GM19397 (cell line): ENCODE results near the gene SLC25A53.
A peak's percentile ranks its signal among the peaks of the same experiment; 100 is the strongest.
"Not testable (repeated sequence)": the region's sequence is repeated elsewhere in the genome, so short reads cannot be mapped to it uniquely, and the experiment has no call there.

ENCODE experiments used
- ATAC-seq: cut with Tn5 transposase; IDR thresholded peaks from one replicate; pipeline ENCODE4 v1.9.1; 2021; ENCODE audit warnings: mild to moderate bottlenecking, moderate library complexity; ENCODE audit not compliant: unreplicated experiment

SLC25A53 gene

DNA sequence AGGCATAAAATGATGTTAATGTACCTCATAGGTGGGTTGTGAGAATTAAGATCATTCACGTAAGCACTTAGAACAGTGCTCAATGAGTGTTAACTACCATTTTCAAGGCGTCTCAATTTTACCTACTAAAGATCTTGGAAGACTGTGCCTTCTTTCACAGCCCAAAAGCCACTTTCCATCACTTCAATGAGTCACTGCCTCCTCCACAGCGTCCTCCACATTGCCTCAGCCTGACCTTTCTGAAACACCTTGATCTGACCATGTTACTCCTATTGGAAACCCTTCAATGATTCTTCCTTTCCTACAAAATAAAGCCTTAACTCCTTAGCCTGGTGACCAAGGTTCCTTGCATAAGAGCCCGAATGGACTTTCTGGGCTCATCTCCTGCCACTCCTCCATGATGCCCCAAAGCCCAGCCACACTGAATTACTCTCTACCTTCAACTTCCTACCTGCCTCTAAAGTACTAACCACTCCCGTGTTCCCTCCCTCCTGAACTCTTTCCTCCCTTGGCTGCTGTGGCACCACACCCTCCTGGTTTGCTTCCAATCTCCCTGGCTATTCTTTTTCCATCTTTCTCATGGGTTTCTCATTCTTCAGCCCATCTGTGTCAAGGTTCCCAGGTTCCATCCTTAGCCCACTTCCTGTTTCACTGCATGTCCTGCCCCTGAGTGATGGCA is 22.1 kb downstream of the SLC25A53 start:
- no peak for ATAC-seq

DNA sequence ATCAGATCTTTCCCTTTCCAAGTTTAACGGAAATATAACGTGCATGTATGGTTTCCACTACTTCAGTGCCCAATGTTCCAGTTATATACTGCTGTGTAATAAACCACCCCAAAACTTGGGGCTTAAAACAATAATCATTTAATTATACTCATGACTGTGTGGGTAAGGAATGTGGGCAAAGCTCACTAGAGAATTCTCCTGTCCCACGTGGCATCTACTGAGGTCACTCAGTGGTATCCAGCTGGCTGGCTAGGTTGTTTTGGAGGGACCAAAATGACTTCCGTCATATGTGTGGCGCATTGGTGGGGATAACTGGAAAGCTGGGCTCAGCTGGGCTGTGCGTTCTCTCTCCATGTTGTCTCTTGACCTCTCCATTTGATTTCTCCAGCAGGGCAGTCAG is 26.0 kb downstream of the SLC25A53 start:
- no peak for ATAC-seq

DNA sequence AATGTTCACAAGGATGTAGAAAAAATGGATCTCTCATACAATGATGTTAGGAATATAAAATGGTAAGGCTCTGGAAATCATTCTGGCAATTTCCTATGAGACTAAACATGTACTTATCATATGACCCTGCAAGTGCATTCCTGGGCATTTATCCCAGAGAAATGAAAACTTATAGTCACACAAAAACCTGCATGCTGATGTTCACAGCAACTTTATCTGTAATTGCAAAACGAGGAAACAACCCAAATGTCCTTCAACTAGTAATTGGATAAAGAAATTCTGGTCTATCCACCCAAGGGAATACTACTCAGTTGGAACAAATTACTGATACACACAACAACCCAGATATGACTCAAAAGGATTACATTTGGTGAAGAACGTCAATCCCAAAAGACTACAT is 30.0 kb downstream of the SLC25A53 start:
- no peak for ATAC-seq

- no peak for ATAC-seq
Observed at GRCh38 chrX:104122829-104123228, 34.0 kb downstream of the SLC25A53 start.

GRCh38 chrX:104118765-104119164 is 38.0 kb downstream of the SLC25A53 start:
- no peak for ATAC-seq

DNA sequence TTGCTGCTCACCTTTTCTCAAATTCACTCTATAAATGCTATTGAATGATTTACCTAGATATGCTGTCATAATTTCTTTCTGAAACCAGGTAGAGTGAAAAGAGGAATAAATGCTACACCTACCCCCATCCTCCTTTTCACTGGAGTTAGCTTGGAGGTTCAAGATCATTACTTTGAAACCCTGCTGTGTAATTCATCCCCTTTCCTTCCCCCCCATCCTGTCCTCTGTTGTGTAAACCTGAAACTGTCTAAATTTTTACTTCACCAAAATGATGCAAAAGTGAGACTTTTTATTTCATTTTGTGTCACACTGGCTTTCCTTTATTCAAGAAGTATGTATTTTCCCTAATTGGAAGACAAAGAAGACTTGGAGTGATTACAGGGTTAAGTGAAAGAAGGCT is 39.0 kb downstream of the SLC25A53 start:
- no peak for ATAC-seq

DNA sequence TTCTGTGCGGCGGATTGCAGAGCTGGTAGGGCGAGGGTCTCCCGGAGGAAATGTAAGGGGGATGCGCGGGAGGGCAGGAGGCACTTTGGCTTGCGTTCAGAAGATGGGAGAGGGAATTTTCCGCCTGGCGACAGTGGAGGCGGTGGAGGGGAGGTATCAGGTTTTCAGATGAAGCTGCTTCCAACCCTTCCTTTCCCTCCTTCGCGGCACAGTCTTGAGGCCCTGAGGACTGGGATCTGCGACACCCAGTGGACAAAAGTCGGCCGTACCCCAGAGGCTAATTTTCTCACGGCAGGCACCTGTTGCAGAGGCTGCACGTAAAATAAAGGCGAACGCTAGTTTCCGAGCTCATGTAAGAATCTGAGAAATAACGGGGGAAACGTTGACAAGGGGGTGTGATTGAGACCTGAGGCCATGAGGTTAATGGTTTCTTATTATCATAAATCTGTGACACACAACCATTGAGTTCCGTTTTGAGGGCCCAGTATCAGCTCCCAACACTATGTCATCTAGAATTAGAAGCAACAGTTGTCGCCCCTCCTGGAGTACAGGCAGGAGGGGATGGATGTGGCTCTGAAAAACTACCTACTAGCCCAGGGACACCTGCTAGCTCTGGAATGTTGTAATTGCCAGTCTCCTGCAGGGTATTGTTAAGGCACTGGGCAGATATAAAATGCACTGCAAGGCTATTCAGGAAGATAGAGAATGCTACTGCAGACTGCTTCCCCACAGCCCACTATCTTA is 43.4 kb downstream of the SLC25A53 start:
- ATAC-seq = peak; percentile 25

DNA sequence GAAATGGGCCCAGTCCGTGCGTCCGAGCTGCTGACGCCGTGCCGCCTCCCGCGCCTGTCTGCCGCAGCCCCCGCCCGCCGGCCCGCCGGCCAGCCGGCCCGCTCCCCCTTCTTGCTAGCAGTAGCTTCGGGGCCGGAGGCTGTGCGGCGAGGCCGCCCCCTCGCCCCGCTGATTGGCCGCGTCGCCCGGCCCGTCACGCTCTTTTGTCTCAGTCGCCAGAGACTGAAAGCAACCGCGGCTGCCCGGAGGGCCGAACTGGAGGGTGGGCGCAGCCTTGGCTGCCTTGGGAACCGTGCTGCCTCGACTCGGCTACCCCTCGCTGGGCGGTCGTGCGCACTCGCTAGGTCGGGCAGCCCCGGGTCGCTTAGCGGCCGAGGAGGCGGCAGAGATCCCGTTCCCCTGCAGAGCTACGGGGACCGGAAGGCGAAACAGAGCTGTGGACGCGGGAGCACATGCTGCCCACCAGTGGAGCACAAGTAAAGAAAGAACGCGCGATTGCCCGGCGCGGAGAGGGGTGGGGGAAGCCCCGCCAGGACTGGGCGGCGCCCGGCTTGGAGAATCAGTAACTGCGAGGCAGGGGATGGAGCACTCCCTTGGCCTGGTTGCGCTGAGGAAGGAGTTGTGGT is 44.4 kb downstream of the SLC25A53 start, which contains the start of gene ZCCHC18:
TSS of gene ZCCHC18 (plus strand) at position 198 of the 626 bp plus-strand sequence. CDS start 1,589 bp downstream, outside the sequence.
- peak; percentile 85 for ATAC-seq

DNA sequence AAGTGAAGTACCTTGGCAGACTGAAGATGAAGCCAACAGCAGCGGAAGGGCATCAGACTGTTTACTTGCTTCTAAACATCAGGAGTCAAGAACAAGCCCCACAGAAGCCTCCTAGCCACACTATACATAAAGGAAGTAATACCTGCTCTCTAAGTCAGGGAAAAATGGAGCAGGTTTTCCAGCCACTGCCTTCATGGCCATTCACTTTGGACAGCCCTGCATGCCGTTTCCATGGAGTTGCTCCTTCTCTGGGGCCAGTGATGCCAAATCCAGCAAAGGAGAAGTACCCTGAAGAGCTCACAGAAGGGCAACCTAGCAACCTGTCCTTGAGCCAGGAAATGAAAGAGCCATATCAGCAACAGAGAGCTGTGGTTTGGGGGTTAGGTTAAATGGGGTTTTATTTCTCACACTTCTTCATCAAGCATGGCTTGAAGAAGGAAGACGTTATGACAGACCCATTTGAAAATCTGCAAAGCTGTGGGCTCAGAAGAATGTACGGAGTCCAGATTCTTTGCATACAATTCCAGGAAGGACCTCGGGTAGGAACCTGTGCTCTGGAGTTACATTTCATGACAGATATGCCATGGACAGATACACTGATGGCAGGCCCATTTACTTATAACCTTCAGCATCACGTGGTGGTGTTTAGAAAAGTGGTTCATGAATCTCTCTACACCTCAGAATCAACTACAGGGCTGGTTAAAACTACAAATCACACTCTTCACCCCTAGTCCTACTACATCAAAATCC is 46.1 kb downstream of the SLC25A53 start:
- peak; percentile 34 for ATAC-seq

DNA sequence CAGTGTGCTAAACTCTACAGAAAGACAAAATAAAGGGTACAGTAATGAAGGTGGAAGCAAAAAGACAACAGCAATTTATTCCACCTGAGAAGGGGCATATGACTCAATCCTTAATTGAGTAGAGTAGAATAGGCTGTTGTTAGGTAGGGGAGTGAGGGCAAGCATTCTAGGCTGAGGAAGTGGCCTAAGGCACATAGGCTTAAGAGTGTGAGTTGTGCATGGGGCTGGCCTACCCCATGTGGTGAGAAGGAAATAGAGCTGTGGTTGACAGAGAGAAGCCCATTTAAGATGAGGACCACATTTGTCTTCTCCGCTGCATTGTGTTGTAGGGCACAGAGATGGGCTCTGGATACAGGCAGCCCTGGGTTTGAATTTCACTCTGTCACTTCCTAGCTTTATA is 47.9 kb downstream of the SLC25A53 start:
- no peak for ATAC-seq

GRCh38 chrX:104105330-104106262 is 51.2 kb downstream of the SLC25A53 start:
- ATAC-seq = no peak

DNA sequence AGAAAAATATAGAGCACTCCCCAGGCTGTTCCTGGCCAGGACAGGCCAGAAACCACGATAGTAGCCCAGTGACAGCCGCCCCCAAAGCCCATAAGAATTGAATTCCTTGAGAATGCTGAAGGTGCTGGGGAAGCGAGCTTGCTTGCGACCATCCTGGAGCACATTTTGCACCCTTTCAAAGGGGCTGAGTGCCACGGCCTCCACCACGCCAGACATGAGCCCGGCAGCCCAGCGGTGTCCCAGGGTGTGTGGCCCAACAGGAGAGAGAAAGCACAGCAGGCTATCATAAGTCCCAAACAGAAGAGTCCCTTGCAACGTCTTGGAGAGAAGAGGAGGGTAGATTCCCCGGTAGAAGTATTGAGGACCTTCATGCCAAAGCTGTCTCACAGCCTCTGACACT is 52.1 kb downstream of the SLC25A53 start:
- no peak for ATAC-seq

GRCh38 chrX:104098919-104099318 is 57.9 kb downstream of the SLC25A53 start:
- ATAC-seq = no peak

- peak; percentile 60 for ATAC-seq
Observed at GRCh38 chrX:104098151-104098808, 58.5 kb downstream of the SLC25A53 start.

GRCh38 chrX:104085919-104086318 is 70.9 kb downstream of the SLC25A53 start:
- ATAC-seq = no peak

GRCh38 chrX:104085477-104085876 is 71.3 kb downstream of the SLC25A53 start:
- ATAC-seq = no peak

DNA sequence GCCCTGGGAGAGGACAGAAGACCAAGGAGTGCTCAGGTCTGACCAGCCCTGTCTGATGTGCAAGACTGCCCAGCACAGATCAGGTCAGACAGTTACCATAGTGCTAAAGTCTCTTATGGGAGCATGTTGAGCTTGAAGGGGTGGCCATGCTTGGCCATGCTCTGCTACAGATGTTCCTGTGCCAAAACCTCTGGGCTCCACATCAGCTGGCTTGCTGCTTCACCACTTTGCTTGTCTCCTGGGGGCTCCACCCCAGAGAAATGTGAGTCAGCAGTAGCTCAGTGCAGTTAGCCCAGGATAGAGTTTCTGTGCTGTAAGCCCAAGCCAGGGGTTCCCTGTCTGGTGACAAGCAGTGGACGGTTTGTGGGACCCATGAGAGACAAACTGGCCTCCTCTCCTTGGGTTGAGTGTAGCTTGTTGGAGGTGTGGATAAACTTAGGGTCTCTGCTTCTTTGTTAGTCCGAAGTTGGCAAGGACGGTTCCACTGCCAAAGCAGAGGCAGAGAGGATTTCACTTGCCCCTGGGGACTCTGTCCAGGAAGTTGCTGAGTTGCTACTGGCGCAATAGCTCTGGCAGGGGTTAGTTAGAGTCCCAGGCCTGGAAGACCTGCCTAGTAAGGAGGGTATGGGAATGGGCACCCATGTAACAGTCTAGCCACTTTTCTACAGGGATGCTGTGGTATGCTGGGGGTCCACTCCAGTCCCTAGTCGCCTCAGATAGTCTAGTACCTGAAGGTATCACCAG is 72.1 kb downstream of the SLC25A53 start:
- ATAC-seq = no peak

GRCh38 chrX:104084063-104084462 is 72.7 kb downstream of the SLC25A53 start:
- ATAC-seq = no peak

DNA sequence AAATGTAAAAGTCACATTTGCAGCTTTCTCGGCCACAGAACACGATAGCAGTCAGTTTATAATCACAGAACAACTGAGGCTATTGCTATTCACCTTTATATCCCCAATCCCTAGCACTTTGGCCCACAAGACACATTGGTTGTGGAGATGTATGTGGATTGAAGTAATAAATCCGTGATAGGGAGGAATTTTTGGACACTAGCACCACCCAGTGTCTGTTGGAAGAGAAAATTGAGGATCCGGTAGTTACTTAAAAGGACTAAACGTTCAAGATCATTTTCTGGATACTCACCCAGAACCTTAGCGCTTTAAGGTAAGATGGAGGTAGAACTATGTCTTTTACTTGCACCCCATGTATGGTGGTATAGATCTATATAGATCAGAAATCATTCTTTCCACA is 79.0 kb downstream of the SLC25A53 start:
- ATAC-seq = not testable (repeated sequence)
